Measurements from ENCODE around the gene LPP. TPM values are rescaled to one million over a fixed set of nuclear protein-coding genes. Genes with fewer than 3 reads are reported as not detected.

Gene LPP
- total RNA-seq, 4 donors from 2014 or later, result 207 to 592 (median 406) TPM

DNA sequence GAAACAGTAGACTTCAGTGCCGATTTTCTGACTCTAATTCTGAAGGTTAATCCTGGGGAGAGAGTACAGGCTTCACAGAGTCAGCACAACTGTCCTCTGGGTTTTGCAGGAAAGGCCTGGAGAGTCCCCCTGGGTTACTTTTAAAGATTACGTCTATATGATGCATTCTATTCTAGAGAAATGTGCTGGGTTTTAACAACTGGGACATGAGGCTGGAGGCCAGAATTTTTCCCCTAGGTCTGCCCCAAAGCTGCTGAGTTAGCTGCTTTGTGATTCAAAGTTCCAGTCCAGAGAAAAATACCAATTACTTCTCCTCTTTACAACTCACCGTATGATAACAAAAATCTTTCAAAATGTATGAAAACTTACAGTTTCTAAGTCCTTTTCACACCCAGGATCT lies 777.1 kb downstream of the LPP start:
- Histone ChIP-seq H3K27ac (no peak overlapping the region), H3K36me3 (no peaks in the 10 kb centered on the region), H3K27me3 (no peaks in the 10 kb centered on the region), H3K4me3 (no peak overlapping the region), H3K9me3 (no peaks in the 10 kb centered on the region), H3K4me1 (no peaks in the 10 kb centered on the region)
- DNase-seq, result no peak
- in situ Hi-C loops (cut with MboI; ENCODE audit: low pct_ligation_motif_present in 1 of 4, low pct_unique_long_range_greater_than_20kb in 1 of 4, low sequenced_read_pairs in 3 of 4) (no loop called here), intact Hi-C loops (cut with DNase I; ENCODE audit: low total_unique reads) (no loop called here)
- 50 to 71% methylated on average over 1 to 3 of the region's 3 CpGs for whole genome bisulfite sequencing, 2 donors (ENCODE audit: low coverage in 1 of 2)
- TF ChIP-seq POLR2A (IDR thresholded peaks at IDR 0.05), result no peak
- TF ChIP-seq POLR2AphosphoS5 (IDR thresholded peaks at IDR 0.05), result no peak
- no peak for TF ChIP-seq EP300 (IDR thresholded peaks at IDR 0.05; ENCODE audit: low read depth)
- TF ChIP-seq, protein P1, sequence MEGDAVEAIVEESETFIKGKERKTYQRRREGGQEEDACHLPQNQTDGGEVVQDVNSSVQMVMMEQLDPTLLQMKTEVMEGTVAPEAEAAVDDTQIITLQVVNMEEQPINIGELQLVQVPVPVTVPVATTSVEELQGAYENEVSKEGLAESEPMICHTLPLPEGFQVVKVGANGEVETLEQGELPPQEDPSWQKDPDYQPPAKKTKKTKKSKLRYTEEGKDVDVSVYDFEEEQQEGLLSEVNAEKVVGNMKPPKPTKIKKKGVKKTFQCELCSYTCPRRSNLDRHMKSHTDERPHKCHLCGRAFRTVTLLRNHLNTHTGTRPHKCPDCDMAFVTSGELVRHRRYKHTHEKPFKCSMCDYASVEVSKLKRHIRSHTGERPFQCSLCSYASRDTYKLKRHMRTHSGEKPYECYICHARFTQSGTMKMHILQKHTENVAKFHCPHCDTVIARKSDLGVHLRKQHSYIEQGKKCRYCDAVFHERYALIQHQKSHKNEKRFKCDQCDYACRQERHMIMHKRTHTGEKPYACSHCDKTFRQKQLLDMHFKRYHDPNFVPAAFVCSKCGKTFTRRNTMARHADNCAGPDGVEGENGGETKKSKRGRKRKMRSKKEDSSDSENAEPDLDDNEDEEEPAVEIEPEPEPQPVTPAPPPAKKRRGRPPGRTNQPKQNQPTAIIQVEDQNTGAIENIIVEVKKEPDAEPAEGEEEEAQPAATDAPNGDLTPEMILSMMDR (IDR thresholded peaks at IDR 0.05), result no peak

DNA sequence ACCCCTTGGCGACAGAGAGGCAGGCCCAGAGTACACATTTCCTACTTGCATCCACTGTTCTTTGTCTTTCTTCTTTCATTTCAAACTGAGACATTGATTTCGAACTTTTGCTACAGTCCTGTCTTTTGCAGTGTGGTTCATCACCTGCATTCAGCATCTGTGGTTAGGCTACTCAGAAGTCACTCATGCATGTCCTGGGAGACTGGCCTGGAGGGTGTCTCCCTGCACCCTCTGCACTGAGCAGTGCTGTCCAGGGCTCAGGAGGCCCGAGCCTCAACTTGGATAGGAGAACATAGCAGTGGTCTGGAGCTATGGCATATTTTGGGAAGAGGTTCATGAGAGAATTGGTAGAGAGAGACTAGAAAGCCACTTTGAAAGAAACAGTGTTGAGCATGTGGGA lies 777.6 kb downstream of the LPP start:
- Histone ChIP-seq H3K36me3 (no peaks in the 10 kb centered on the region), H3K4me3 (no peak overlapping the region), H3K27ac (no peak overlapping the region), H3K27me3 (no peaks in the 10 kb centered on the region), H3K9me3 (no peaks in the 10 kb centered on the region), H3K4me1 (no peaks in the 10 kb centered on the region)
- WGBS, 2 donors (ENCODE audit: low coverage in 1 of 2), result 88 to 92% methylated on average over 2 to 3 of the region's 3 CpGs
- TF ChIP-seq EP300 (IDR thresholded peaks at IDR 0.05; ENCODE audit: low read depth), result no peak
- no peak for TF ChIP-seq POLR2AphosphoS5 (IDR thresholded peaks at IDR 0.05)
- TF ChIP-seq, protein P1 (IDR thresholded peaks at IDR 0.05), result no peak
- no peak for TF ChIP-seq POLR2A (IDR thresholded peaks at IDR 0.05)
- intact Hi-C loops (cut with DNase I; ENCODE audit: low total_unique reads) (no loop called here), in situ Hi-C loops (cut with MboI; ENCODE audit: low pct_ligation_motif_present in 1 of 4, low pct_unique_long_range_greater_than_20kb in 1 of 4, low sequenced_read_pairs in 3 of 4) (no loop called here)
- no peak for DNase-seq

DNA sequence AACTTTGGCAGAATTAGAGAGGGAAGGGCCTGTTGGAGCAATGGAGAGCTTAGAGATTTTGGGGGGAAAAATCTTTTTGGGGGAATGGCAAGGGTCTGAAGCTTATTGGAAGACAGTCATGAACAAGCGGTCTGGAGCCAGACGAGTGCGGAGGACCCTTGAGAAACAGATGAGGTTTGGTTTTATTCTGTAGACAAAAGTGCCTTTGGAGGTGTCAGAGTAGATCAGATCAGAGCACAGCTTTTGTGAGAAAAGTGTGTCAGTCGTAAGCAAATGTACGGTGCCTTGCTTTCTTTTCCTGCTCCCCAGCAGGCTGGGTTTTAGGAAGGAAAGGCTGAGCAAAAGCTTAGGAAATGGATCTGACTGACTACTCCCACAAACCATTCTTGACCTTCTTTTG lies 781.0 kb downstream of the LPP start:
- Histone ChIP-seq H3K9me3 (no peaks in the 10 kb centered on the region), H3K36me3 (no peaks in the 10 kb centered on the region), H3K27me3 (no peaks in the 10 kb centered on the region), H3K4me1 (no peaks in the 10 kb centered on the region), H3K4me3 (no peak overlapping the region), H3K27ac (no peak overlapping the region)
- no peak for TF ChIP-seq POLR2AphosphoS5 (IDR thresholded peaks at IDR 0.05)
- TF ChIP-seq, protein P1 (IDR thresholded peaks at IDR 0.05), result no peak
- no peak for TF ChIP-seq POLR2A (IDR thresholded peaks at IDR 0.05)
- TF ChIP-seq EP300 (IDR thresholded peaks at IDR 0.05; ENCODE audit: low read depth), result no peak
- in situ Hi-C loops (cut with MboI; ENCODE audit: low pct_ligation_motif_present in 1 of 4, low pct_unique_long_range_greater_than_20kb in 1 of 4, low sequenced_read_pairs in 3 of 4), result no loop called here
- intact Hi-C loops (cut with DNase I; ENCODE audit: low total_unique reads), result no loop called here
- no peak for DNase-seq
- WGBS, 2 donors (ENCODE audit: low coverage in 1 of 2), result 93 to 99% methylated on average over 4 to 5 of the region's 5 CpGs

DNA sequence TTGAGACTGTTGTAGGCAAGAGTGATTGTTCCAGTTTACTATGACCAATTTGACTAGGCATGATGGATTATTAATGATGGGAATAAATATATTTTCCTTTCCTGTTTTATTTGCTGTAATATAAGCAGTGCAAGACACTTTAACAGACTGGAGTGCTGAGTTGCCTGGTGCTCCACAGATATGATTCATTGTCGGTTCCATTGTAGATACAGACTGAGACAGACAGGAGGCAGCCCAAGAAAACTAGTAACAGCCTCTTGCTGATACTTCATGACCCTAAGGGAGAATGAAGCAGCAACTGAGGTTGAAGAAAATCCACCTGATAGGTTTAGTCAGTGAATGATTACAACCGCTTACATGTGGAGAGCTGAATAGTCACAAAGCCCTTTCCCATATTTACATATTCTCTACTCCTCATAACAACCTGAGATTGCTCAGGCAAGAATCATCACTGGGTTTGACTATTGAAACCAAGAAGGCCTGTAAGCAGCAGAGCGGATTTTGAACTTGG lies 782.7 kb downstream of the LPP start:
- 92 to 93% methylated on average over 3 of the region's 3 CpGs for WGBS, 2 donors (ENCODE audit: low coverage in 1 of 2)
- Histone ChIP-seq H3K9me3 (no peaks in the 10 kb centered on the region), H3K4me3 (no peak overlapping the region), H3K27ac (no peak overlapping the region), H3K27me3 (no peaks in the 10 kb centered on the region), H3K36me3 (no peaks in the 10 kb centered on the region), H3K4me1 (no peaks in the 10 kb centered on the region)
- in situ Hi-C loops (cut with MboI; ENCODE audit: low pct_ligation_motif_present in 1 of 4, low pct_unique_long_range_greater_than_20kb in 1 of 4, low sequenced_read_pairs in 3 of 4), result no loop called here
- TF ChIP-seq EP300 (IDR thresholded peaks at IDR 0.05; ENCODE audit: low read depth) (no peak), POLR2AphosphoS5 (IDR thresholded peaks at IDR 0.05) (no peak), POLR2A (IDR thresholded peaks at IDR 0.05) (no peak)
- no peak for DNase-seq
- intact Hi-C loops (cut with DNase I; ENCODE audit: low total_unique reads), result no loop called here

DNA sequence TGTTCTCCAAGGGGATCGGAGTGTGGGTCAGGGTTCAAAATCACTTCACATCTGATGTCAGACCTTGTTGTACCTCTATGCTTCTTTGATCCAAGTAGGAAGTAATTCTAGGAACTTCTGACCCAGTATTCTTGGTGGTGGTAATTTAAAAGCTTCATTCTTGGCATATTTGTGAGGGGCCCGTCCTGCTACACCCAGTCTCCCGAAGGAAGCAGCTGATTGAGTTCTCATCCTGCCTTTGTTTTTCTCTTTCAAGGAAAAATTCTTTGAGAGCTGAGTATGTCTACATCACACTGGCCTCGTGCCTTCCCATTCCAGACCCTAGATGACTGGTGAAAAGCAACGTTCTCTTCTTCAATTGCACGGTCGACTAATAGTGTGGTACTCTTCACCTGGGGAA lies 783.4 kb downstream of the LPP start:
- Histone ChIP-seq H3K36me3 (no peaks in the 10 kb centered on the region), H3K27ac (no peak overlapping the region), H3K4me3 (no peak overlapping the region), H3K27me3 (no peaks in the 10 kb centered on the region), H3K9me3 (no peaks in the 10 kb centered on the region), H3K4me1 (no peaks in the 10 kb centered on the region)
- TF ChIP-seq POLR2AphosphoS5 (IDR thresholded peaks at IDR 0.05) (no peak), POLR2A (IDR thresholded peaks at IDR 0.05) (no peak), EP300 (IDR thresholded peaks at IDR 0.05; ENCODE audit: low read depth) (no peak)
- TF ChIP-seq, protein P1 (IDR thresholded peaks at IDR 0.05), result no peak
- in situ Hi-C loops (cut with MboI; ENCODE audit: low pct_ligation_motif_present in 1 of 4, low pct_unique_long_range_greater_than_20kb in 1 of 4, low sequenced_read_pairs in 3 of 4), result no loop called here
- no peak for DNase-seq
- 92 to 97% methylated on average over 4 to 7 of the region's 7 CpGs for WGBS, 2 donors (ENCODE audit: low coverage in 1 of 2)
- intact Hi-C loops (cut with DNase I; ENCODE audit: low total_unique reads), result no loop called here
